Measurements from ENCODE around the gene SRSF12. TPM values are rescaled to one million over a fixed set of nuclear protein-coding genes. Genes with fewer than 3 reads are reported as not detected.
A peak's percentile ranks its signal among the peaks of the same experiment; 100 is the strongest.

The SRSF12 gene
- total RNA-seq (not detected), polyA plus RNA-seq (under 1 TPM in 3 of 4 donors, not detected in 1; 0.06 to 0.28 (median 0.20) TPM)

- Mint-ChIP-seq H3K36me3 (no peaks in the 10 kb centered on the region), H3K4me1 (peaks cover 4 to 8% (median 7%) of the 10 kb centered on the region in 4 donors), H3K4me3 (peak within 1 kb of the TSS; percentile 78 to 87 (median 80)), H3K27ac (no peak within 1 kb of the TSS), H3K27me3 (peaks cover 36% of the 10 kb centered on the region), H3K9me3 (no peaks in the 10 kb centered on the region)
- ATAC-seq (ENCODE audit: low read depth in 2 of 2) (peak; percentile 65 to 72), DNase-seq (peak; percentile 12 to 32 (median 32))
- Histone ChIP-seq H3K36me3 (ENCODE audit: control insufficient read depth, insufficient read depth, low read length) (no peaks in the 10 kb centered on the region), H3K9me3 (ENCODE audit: control insufficient read depth in 2 of 2, low read length in 2 of 2) (no peaks in the 10 kb centered on the region), H3K4me1 (ENCODE audit: control insufficient read depth, insufficient read depth, low read length, poor library complexity, severe bottlenecking) (peaks cover 10% of the 10 kb centered on the region), H3K27me3 (ENCODE audit: control insufficient read depth, insufficient read depth, low read length) (peaks cover 3% of the 10 kb centered on the region), H3K27ac (ENCODE audit: insufficient read depth, low read length, poor library complexity, severe bottlenecking) (no peak within 1 kb of the TSS), H3K4me3 (ENCODE audit: low read depth, low read length) (peak within 1 kb of the TSS; percentile 70)
These were observed at the start of gene SRSF12 for GRCh38 chr6:89117211-89118108. TSS of gene SRSF12 (minus strand) at chr6:89118071. CDS start at chr6:89117887, 184 bp downstream.

- Mint-ChIP-seq H3K9me3 (no peaks in the 10 kb centered on the region), H3K36me3 (peaks cover 31% of the 10 kb centered on the region), H3K27ac (no peak overlapping the region), H3K27me3 (no peaks in the 10 kb centered on the region), H3K4me3 (no peak overlapping the region), H3K4me1 (no peaks in the 10 kb centered on the region)
- Histone ChIP-seq H3K36me3 (ENCODE audit: control insufficient read depth, insufficient read depth, low read length) (peaks cover 15% of the 10 kb centered on the region), H3K27ac (ENCODE audit: insufficient read depth, low read length, poor library complexity, severe bottlenecking) (no peak overlapping the region), H3K4me1 (ENCODE audit: control insufficient read depth, insufficient read depth, low read length, poor library complexity, severe bottlenecking) (no peaks in the 10 kb centered on the region), H3K4me3 (ENCODE audit: low read depth, low read length) (no peak overlapping the region), H3K9me3 (ENCODE audit: control insufficient read depth in 2 of 2, low read length in 2 of 2) (no peaks in the 10 kb centered on the region), H3K27me3 (ENCODE audit: control insufficient read depth, insufficient read depth, low read length) (no peaks in the 10 kb centered on the region)
- no peak for DNase-seq
- ATAC-seq (ENCODE audit: low read depth in 2 of 2): no peak
These were observed 44.1 kb upstream of the SRSF12 start for GRCh38 chr6:89162047-89162371.

GRCh38 chr6:89161326-89162046 lies 43.6 kb upstream of the SRSF12 start:
- DNase-seq: no peak
- no peak for ATAC-seq (ENCODE audit: low read depth in 2 of 2)
- H3K9me3 Mint-ChIP-seq: no peaks in the 10 kb centered on the region
- no peaks in the 10 kb centered on the region for H3K27me3 Mint-ChIP-seq
- peaks cover 15% of the 10 kb centered on the region for H3K36me3 ChIP-seq (ENCODE audit: control insufficient read depth, insufficient read depth, low read length)
- H3K27me3 ChIP-seq (ENCODE audit: control insufficient read depth, insufficient read depth, low read length): no peaks in the 10 kb centered on the region
- no peak overlapping the region for H3K27ac Mint-ChIP-seq
- H3K9me3 ChIP-seq (ENCODE audit: control insufficient read depth in 2 of 2, low read length in 2 of 2): no peaks in the 10 kb centered on the region
- no peak overlapping the region for H3K27ac ChIP-seq (ENCODE audit: insufficient read depth, low read length, poor library complexity, severe bottlenecking)
- H3K36me3 Mint-ChIP-seq: peaks cover 33% of the 10 kb centered on the region
- H3K4me3 ChIP-seq (ENCODE audit: low read depth, low read length): no peak overlapping the region
- H3K4me1 ChIP-seq (ENCODE audit: control insufficient read depth, insufficient read depth, low read length, poor library complexity, severe bottlenecking): no peaks in the 10 kb centered on the region
- H3K4me1 Mint-ChIP-seq: peaks cover 0 to 2% (median 0%) of the 10 kb centered on the region in 4 donors
- no peak overlapping the region for H3K4me3 Mint-ChIP-seq

- Histone ChIP-seq H3K27ac (ENCODE audit: insufficient read depth, low read length, poor library complexity, severe bottlenecking) (no peak overlapping the region), H3K9me3 (ENCODE audit: control insufficient read depth in 2 of 2, low read length in 2 of 2) (no peaks in the 10 kb centered on the region), H3K27me3 (ENCODE audit: control insufficient read depth, insufficient read depth, low read length) (no peaks in the 10 kb centered on the region), H3K4me1 (ENCODE audit: control insufficient read depth, insufficient read depth, low read length, poor library complexity, severe bottlenecking) (no peaks in the 10 kb centered on the region), H3K36me3 (ENCODE audit: control insufficient read depth, insufficient read depth, low read length) (peaks cover 15% of the 10 kb centered on the region), H3K4me3 (ENCODE audit: low read depth, low read length) (no peak overlapping the region)
- Mint-ChIP-seq H3K4me1 (peaks cover 0 to 4% (median 0%) of the 10 kb centered on the region in 4 donors), H3K27me3 (no peaks in the 10 kb centered on the region), H3K4me3 (no peak overlapping the region), H3K9me3 (no peaks in the 10 kb centered on the region), H3K36me3 (peaks cover 36% of the 10 kb centered on the region), H3K27ac (peak overlapping the region in 1 of 3 donors; percentile 21)
- ATAC-seq (ENCODE audit: low read depth in 2 of 2): no peak
- DNase-seq: no peak
These were observed 42.6 kb upstream of the SRSF12 start for GRCh38 chr6:89160331-89161092.

GRCh38 chr6:89154131-89154530 lies 36.3 kb upstream of the SRSF12 start:
- Histone ChIP-seq H3K9me3 (ENCODE audit: control insufficient read depth in 2 of 2, low read length in 2 of 2) (no peaks in the 10 kb centered on the region), H3K4me3 (ENCODE audit: low read depth, low read length) (no peak overlapping the region), H3K4me1 (ENCODE audit: control insufficient read depth, insufficient read depth, low read length, poor library complexity, severe bottlenecking) (no peaks in the 10 kb centered on the region), H3K27me3 (ENCODE audit: control insufficient read depth, insufficient read depth, low read length) (no peaks in the 10 kb centered on the region), H3K27ac (ENCODE audit: insufficient read depth, low read length, poor library complexity, severe bottlenecking) (no peak overlapping the region), H3K36me3 (ENCODE audit: control insufficient read depth, insufficient read depth, low read length) (no peaks in the 10 kb centered on the region)
- ATAC-seq (ENCODE audit: low read depth in 2 of 2) (no peak), DNase-seq (no peak)
- Mint-ChIP-seq H3K27me3 (no peaks in the 10 kb centered on the region), H3K36me3 (peaks cover 21% of the 10 kb centered on the region), H3K4me1 (peaks cover 0 to 11% (median 5%) of the 10 kb centered on the region in 4 donors), H3K27ac (no peak overlapping the region), H3K9me3 (no peaks in the 10 kb centered on the region), H3K4me3 (no peak overlapping the region)

- DNase-seq: no peak
- Histone ChIP-seq H3K9me3 (ENCODE audit: control insufficient read depth in 2 of 2, low read length in 2 of 2) (no peaks in the 10 kb centered on the region), H3K4me1 (ENCODE audit: control insufficient read depth, insufficient read depth, low read length, poor library complexity, severe bottlenecking) (peaks cover 25% of the 10 kb centered on the region), H3K27me3 (ENCODE audit: control insufficient read depth, insufficient read depth, low read length) (no peaks in the 10 kb centered on the region), H3K36me3 (ENCODE audit: control insufficient read depth, insufficient read depth, low read length) (no peaks in the 10 kb centered on the region), H3K27ac (ENCODE audit: insufficient read depth, low read length, poor library complexity, severe bottlenecking) (no peak overlapping the region), H3K4me3 (ENCODE audit: low read depth, low read length) (no peak overlapping the region)
- Mint-ChIP-seq H3K27me3 (peaks cover 8% of the 10 kb centered on the region), H3K9me3 (no peaks in the 10 kb centered on the region), H3K4me1 (peaks cover 10 to 40% (median 25%) of the 10 kb centered on the region in 4 donors), H3K4me3 (peak overlapping the region; percentile 29 to 89 (median 67)), H3K36me3 (peaks cover 7% of the 10 kb centered on the region), H3K27ac (no peak overlapping the region)
- ATAC-seq (ENCODE audit: low read depth in 2 of 2): no peak
These were observed 30.3 kb upstream of the SRSF12 start for GRCh38 chr6:89148016-89148750.

Measured in CD4-positive, CD25-positive, alpha-beta regulatory T cell (primary cell).